Neural cell (in vitro differentiated cells): ENCODE data around the gene GTF3C2. TPM values are rescaled to one million over a fixed set of nuclear protein-coding genes. Genes with fewer than 3 reads are reported as not detected.
A peak's percentile ranks its signal among the peaks of the same experiment; 100 is the strongest.

Source experiments
- H2AFZ ChIP-seq: fragments of 200-600, 300-800 bp; sonication (generic), shearing (Covaris generic); 2 replicates; pipeline ENCODE4 v1.6.0; 2014; ENCODE audit warnings: low read depth, mild to moderate bottlenecking, antibody characterized with exemption, low read length, moderate library complexity
- H3F3A ChIP-seq: fragments of 200-600 bp; shearing (Covaris generic); 2 replicates; pipeline ENCODE4 v1.6.1; 2016; ENCODE audit warnings: mild to moderate bottlenecking, moderate library complexity, mixed read lengths, antibody characterized with exemption, low read length; ENCODE audit not compliant: insufficient read depth, poor library complexity, severe bottlenecking
- H3K27ac ChIP-seq: fragments of 200-600, 300-800 bp; sonication (generic), shearing (Covaris generic); 2 replicates; pipeline ENCODE4 v1.5.1; 2014; ENCODE audit warnings: mild to moderate bottlenecking, low read length, moderate library complexity
- H3K27me3 ChIP-seq: fragments of 300-800, 200-600 bp; sonication (generic), shearing (Covaris generic); 2 replicates; pipeline ENCODE4 v1.6.0; 2014; ENCODE audit warnings: mild to moderate bottlenecking, low read depth, low read length, moderate library complexity; ENCODE audit not compliant: insufficient read depth
- H3K36me3 ChIP-seq: fragments of 300-800, 200-600 bp; sonication (generic), shearing (Covaris generic); 2 replicates; pipeline ENCODE4 v1.5.1; 2014; ENCODE audit warnings: mild to moderate bottlenecking, antibody characterized with exemption, low read length, moderate library complexity; ENCODE audit not compliant: insufficient read depth
- H3K4me2 ChIP-seq: fragments of 300-800, 200-600 bp; sonication (generic), shearing (Covaris generic); 2 replicates; pipeline ENCODE4 v1.6.0; 2014; ENCODE audit warnings: mild to moderate bottlenecking, low read length
- H3K4me3 ChIP-seq: fragments of 300-800, 200-600 bp; sonication (generic), shearing (Covaris generic); 2 replicates; pipeline ENCODE4 v1.5.1; 2014; ENCODE audit warnings: mild to moderate bottlenecking, low read length, moderate library complexity
- H3K79me2 ChIP-seq: fragments of 200-600 bp; shearing (Covaris generic); replicated peaks from 2 replicates; pipeline ENCODE4 v1.6.0; 2014; ENCODE audit warnings: mild to moderate bottlenecking, low read length, moderate library complexity; ENCODE audit not compliant: insufficient read depth
- H3K9ac ChIP-seq: fragments of 300-800, 200-600 bp; sonication (generic), shearing (Covaris generic); 2 replicates; pipeline ENCODE4 v1.6.1; 2016; ENCODE audit warnings: mild to moderate bottlenecking, low read length, mixed read lengths
- H3K9me2 ChIP-seq: fragments of 200-600 bp; shearing (Covaris generic); 2 replicates; pipeline ENCODE4 v1.6.1; 2016; ENCODE audit warnings: mild to moderate bottlenecking, low read length, mixed read lengths; ENCODE audit not compliant: insufficient read depth
- H3K9me3 ChIP-seq: fragments of 200-600, 300-800 bp; sonication (generic), shearing (Covaris generic); 2 replicates; pipeline ENCODE4 v1.6.1; 2016; ENCODE audit warnings: mild to moderate bottlenecking, mixed run types, low read length, moderate library complexity, mixed read lengths
- H4K20me1 ChIP-seq: fragments of 200-600 bp; shearing (Covaris generic); 2 replicates; pipeline ENCODE4 v1.6.1; 2016; ENCODE audit warnings: mild to moderate bottlenecking, mixed run types; ENCODE audit not compliant: insufficient read depth
- EP300 ChIP-seq: fragments of 450-650 bp; conservative IDR thresholded peaks from 2 replicates; pipeline ENCODE4 v1.6.1; 2014; ENCODE audit warnings: antibody characterized with exemption, mild to moderate bottlenecking, moderate library complexity; ENCODE audit not compliant: poor library complexity, severe bottlenecking
- EZH2 ChIP-seq: fragments of 200-600, 300-800 bp; shearing (Covaris generic), sonication (generic); IDR thresholded peaks from 2 replicates; pipeline ENCODE4 v1.6.1; 2014; ENCODE audit warnings: antibody characterized with exemption, low read length, borderline replicate concordance, mild to moderate bottlenecking; ENCODE audit not compliant: insufficient read depth, poor library complexity, severe bottlenecking
- MXI1 ChIP-seq: fragments of 450-650 bp; conservative IDR thresholded peaks from 2 replicates; pipeline ENCODE4 v1.6.1; 2014; ENCODE audit warnings: antibody characterized with exemption, mild to moderate bottlenecking; ENCODE audit not compliant: poor library complexity, severe bottlenecking
- POLR2AphosphoS5 ChIP-seq: IDR thresholded peaks from 2 replicates; pipeline ENCODE4 v1.6.1; 2012
- RAD21 ChIP-seq: fragments of 450-650 bp; conservative IDR thresholded peaks from 2 replicates; pipeline ENCODE4 v1.6.1; 2014; ENCODE audit warnings: antibody characterized with exemption, mild to moderate bottlenecking, moderate library complexity
- SMC3 ChIP-seq: fragments of 450-650 bp; conservative IDR thresholded peaks from 2 replicates; pipeline ENCODE4 v1.6.1; 2014; ENCODE audit warnings: antibody characterized with exemption, mild to moderate bottlenecking, moderate library complexity; ENCODE audit not compliant: poor library complexity
- TAF1 ChIP-seq: IDR thresholded peaks from 2 replicates; pipeline ENCODE4 v1.6.1; 2012; ENCODE audit warnings: low read depth
- polyA plus RNA-seq: library from polyadenylated mRNA; depleted of rRNA; stranded (reverse); fragments of >200 nt; gene quantifications from 2 replicates; pipeline ENCODE4 v1.2.3, GENCODE V29; 2014
- TF ChIP-seq, protein P1 (sequence below): IDR thresholded peaks from 2 replicates; pipeline ENCODE4 v1.6.1; 2012; ENCODE audit warnings: borderline replicate concordance
- TF ChIP-seq, protein P2 (sequence below): fragments of 450-650 bp; IDR thresholded peaks from 2 replicates; pipeline ENCODE4 v1.5.1; 2014; ENCODE audit warnings: antibody characterized with exemption, mild to moderate bottlenecking, moderate library complexity; ENCODE audit not compliant: poor library complexity, severe bottlenecking

The GTF3C2 gene
- polyA plus RNA-seq, 1 donor from 2014 or later, result 27.8 TPM

DNA sequence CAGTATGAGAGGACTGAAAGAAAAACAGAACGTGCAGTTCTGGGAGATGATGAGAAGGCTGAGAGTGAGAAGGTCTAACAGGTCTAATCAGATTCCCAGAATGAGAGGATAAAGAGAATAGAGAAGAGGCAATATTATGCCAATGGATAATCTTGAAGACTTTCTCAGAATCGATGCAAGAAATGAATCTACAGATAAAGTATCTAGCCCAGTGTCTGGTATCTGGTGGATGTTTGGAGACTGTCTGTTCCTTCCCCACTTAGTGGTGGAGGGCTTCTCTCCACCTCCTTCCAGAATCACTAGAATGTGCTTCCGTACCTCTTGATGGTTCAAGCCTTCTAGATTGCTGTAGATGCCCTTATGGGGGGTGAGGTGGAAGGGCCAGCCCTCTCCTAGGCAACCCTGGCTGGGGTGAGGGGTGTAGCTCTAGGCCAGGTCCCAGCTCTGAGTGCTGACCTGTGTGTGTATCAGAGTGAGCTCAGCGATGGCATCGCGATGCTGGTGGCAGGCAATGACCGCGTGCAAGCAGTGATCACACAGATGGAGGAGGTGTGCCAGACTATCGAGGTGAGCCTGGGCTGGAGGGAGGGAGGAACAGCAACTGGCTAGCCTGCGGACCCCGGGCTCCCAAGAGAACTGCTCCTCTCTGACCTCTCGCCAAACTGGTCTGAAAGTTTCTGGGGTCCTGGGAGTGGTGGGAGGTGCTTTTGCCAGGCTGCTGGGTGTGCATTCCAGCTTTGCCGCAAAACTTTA is 51.9 kb downstream of the GTF3C2 start:
- no peaks in the 10 kb centered on the region for H3K9me2 ChIP-seq
- H4K20me1 ChIP-seq, result no peaks in the 10 kb centered on the region
- no peak overlapping the region for H3K4me2 ChIP-seq
- H3K9ac ChIP-seq, result no peak overlapping the region
- H2AFZ ChIP-seq, result no peak overlapping the region
- H3K79me2 ChIP-seq, result no peaks in the 10 kb centered on the region
- no peaks in the 10 kb centered on the region for H3K36me3 ChIP-seq
- TF ChIP-seq EP300, result no peak
- no peak for TF ChIP-seq MXI1
- TF ChIP-seq, protein P1, sequence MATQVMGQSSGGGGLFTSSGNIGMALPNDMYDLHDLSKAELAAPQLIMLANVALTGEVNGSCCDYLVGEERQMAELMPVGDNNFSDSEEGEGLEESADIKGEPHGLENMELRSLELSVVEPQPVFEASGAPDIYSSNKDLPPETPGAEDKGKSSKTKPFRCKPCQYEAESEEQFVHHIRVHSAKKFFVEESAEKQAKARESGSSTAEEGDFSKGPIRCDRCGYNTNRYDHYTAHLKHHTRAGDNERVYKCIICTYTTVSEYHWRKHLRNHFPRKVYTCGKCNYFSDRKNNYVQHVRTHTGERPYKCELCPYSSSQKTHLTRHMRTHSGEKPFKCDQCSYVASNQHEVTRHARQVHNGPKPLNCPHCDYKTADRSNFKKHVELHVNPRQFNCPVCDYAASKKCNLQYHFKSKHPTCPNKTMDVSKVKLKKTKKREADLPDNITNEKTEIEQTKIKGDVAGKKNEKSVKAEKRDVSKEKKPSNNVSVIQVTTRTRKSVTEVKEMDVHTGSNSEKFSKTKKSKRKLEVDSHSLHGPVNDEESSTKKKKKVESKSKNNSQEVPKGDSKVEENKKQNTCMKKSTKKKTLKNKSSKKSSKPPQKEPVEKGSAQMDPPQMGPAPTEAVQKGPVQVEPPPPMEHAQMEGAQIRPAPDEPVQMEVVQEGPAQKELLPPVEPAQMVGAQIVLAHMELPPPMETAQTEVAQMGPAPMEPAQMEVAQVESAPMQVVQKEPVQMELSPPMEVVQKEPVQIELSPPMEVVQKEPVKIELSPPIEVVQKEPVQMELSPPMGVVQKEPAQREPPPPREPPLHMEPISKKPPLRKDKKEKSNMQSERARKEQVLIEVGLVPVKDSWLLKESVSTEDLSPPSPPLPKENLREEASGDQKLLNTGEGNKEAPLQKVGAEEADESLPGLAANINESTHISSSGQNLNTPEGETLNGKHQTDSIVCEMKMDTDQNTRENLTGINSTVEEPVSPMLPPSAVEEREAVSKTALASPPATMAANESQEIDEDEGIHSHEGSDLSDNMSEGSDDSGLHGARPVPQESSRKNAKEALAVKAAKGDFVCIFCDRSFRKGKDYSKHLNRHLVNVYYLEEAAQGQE, result no peak
- TF ChIP-seq POLR2AphosphoS5, result no peak
- no peak for TF ChIP-seq TAF1
- TF ChIP-seq EZH2, result no peak
- TF ChIP-seq, protein P2, sequence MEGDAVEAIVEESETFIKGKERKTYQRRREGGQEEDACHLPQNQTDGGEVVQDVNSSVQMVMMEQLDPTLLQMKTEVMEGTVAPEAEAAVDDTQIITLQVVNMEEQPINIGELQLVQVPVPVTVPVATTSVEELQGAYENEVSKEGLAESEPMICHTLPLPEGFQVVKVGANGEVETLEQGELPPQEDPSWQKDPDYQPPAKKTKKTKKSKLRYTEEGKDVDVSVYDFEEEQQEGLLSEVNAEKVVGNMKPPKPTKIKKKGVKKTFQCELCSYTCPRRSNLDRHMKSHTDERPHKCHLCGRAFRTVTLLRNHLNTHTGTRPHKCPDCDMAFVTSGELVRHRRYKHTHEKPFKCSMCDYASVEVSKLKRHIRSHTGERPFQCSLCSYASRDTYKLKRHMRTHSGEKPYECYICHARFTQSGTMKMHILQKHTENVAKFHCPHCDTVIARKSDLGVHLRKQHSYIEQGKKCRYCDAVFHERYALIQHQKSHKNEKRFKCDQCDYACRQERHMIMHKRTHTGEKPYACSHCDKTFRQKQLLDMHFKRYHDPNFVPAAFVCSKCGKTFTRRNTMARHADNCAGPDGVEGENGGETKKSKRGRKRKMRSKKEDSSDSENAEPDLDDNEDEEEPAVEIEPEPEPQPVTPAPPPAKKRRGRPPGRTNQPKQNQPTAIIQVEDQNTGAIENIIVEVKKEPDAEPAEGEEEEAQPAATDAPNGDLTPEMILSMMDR, result no peak
- H3K27me3 ChIP-seq, result peaks cover 48% of the 10 kb centered on the region
- no peaks in the 10 kb centered on the region for H3F3A ChIP-seq
- H3K27ac ChIP-seq, result no peak overlapping the region
- H3K4me3 ChIP-seq, result no peak overlapping the region
- no peaks in the 10 kb centered on the region for H3K9me3 ChIP-seq

DNA sequence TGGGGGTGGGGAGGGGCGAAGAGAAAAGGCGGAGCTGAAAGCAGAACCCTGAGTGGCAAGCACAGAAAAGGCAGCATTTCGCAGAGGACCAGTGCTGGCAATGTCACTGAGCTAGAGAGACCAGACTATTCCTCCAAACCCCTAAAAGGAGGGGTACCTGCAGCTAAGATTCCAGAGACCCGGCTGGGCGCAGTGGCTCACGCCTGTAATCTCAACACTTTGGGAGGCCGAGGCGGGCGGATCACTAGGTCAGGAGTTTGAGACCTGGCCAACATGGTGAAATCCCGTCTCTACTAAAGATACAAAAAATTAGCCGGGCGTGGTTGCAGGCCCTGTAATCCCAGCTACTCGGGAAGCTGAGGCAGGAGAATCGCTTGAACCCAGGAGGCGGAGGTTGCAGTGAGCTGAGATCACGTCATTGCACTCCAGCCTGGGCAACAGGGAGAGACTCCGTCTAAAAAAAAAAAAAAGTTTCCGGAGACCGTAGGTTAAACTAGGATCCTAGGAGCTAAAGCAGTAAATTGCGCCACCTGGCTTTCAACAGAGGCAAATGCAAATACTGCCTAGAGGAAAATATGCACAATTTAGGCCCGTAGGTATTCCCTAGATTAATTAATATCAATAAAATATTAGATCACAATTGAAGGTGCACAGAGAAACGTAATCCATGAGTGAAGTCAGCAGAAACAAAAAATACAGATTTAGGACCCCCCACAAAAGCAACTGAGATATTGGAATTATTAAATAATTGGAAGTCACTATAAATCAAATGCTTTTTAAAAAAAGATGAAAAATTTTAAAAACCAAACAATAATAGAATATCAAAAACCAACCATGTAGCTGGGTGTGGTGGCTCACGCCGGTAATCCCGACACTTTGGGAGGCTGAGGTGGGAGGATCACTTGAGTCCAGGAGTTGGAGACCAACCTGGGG is 53.2 kb downstream of the GTF3C2 start:
- Histone ChIP-seq H4K20me1 (no peaks in the 10 kb centered on the region), H3K79me2 (no peaks in the 10 kb centered on the region), H3K4me3 (no peak overlapping the region), H3K9me2 (no peaks in the 10 kb centered on the region), H3K9me3 (no peaks in the 10 kb centered on the region), H3K36me3 (no peaks in the 10 kb centered on the region), H3K27me3 (peaks cover 41% of the 10 kb centered on the region), H3F3A (no peaks in the 10 kb centered on the region), H3K4me2 (no peak overlapping the region), H2AFZ (no peak overlapping the region), H3K27ac (no peak overlapping the region), H3K9ac (no peak overlapping the region)
- peak; percentile 84 for TF ChIP-seq SMC3
- no peak for TF ChIP-seq MXI1
- peak; percentile 74 for TF ChIP-seq RAD21
- TF ChIP-seq EP300, result no peak
- TF ChIP-seq, protein P1, result no peak
- no peak for TF ChIP-seq EZH2
- TF ChIP-seq POLR2AphosphoS5, result no peak
- TF ChIP-seq, protein P2, result peak; percentile 80
- TF ChIP-seq TAF1, result no peak
